SK-N-SH treated with all-trans-retinoic acid at 6 μM for 48 hours (cell line): ENCODE results near the gene NKD2.

ENCODE experiments used
- ATAC-seq: fragments of 200-7000 bp; cut with Tn5 transposase; 3 replicates; pipeline ENCODE4 v1.9.1; 2020; ENCODE audit warnings: mild to moderate bottlenecking, moderate library complexity
- ARNTL ChIP-seq: fragments of 450-650 bp; formaldehyde crosslinking; IDR thresholded peaks from 2 replicates; pipeline ENCODE4 v1.5.0; 2020; ENCODE audit warnings: low read depth, mild to moderate bottlenecking, moderate library complexity, borderline replicate concordance
- BACH2 ChIP-seq: fragments of 250-450 bp; sonication (Bioruptor Pico); IDR thresholded peaks from 2 replicates; pipeline ENCODE4 v1.9.0; 2021; ENCODE audit warnings: mild to moderate bottlenecking, borderline replicate concordance
- CREB5 ChIP-seq: fragments of 250-450 bp; sonication (Bioruptor Pico); IDR thresholded peaks from 2 replicates; pipeline ENCODE4 v1.5.1; 2020; ENCODE audit warnings: low read depth, mild to moderate bottlenecking, moderate library complexity
- CSDC2 ChIP-seq: fragments of 250-450 bp; sonication (Bioruptor Pico); IDR thresholded peaks from 2 replicates; pipeline ENCODE4 v1.5.0; 2020; ENCODE audit warnings: mild to moderate bottlenecking, moderate library complexity
- ESRRG ChIP-seq: fragments of 250-450 bp; sonication (Bioruptor Pico); IDR thresholded peaks from 2 replicates; pipeline ENCODE4 v1.6.1; 2021; ENCODE audit warnings: mild to moderate bottlenecking
- GLIS3 ChIP-seq: fragments of 250-450 bp; sonication (Bioruptor Pico); IDR thresholded peaks from 2 replicates; pipeline ENCODE4 v1.5.0; 2020; ENCODE audit warnings: mild to moderate bottlenecking, moderate library complexity
- ISL1 ChIP-seq: fragments of 250-450 bp; sonication (Bioruptor Pico); IDR thresholded peaks from 2 replicates; pipeline ENCODE4 v2.1.2; 2022; ENCODE audit warnings: mild to moderate bottlenecking, moderate library complexity
- PPARA ChIP-seq: fragments of 250-450 bp; sonication (Bioruptor Pico); IDR thresholded peaks from 2 replicates; pipeline ENCODE4 v1.5.0; 2020; ENCODE audit warnings: mild to moderate bottlenecking, borderline replicate concordance
- RARB ChIP-seq: fragments of 250-450 bp; sonication (Bioruptor Pico); IDR thresholded peaks from 2 replicates; pipeline ENCODE4 v1.8.0; 2021; ENCODE audit warnings: mild to moderate bottlenecking, moderate library complexity
- TCF4 ChIP-seq: fragments of 250-450 bp; sonication (Bioruptor Pico); IDR thresholded peaks from 2 replicates; pipeline ENCODE4 v1.8.0; 2021; ENCODE audit warnings: mild to moderate bottlenecking, moderate library complexity, borderline replicate concordance
- TOX ChIP-seq: fragments of 250-450 bp; sonication (Bioruptor Pico); IDR thresholded peaks from 2 replicates; pipeline ENCODE4 v1.8.0; 2021; ENCODE audit warnings: mild to moderate bottlenecking, moderate library complexity, borderline replicate concordance
- ZC3H10 ChIP-seq: fragments of 250-450 bp; sonication (Bioruptor Pico); IDR thresholded peaks from 2 replicates; pipeline ENCODE4 v1.5.1; 2021; ENCODE audit warnings: mild to moderate bottlenecking, moderate library complexity
- ZFP3 ChIP-seq: fragments of 250-450 bp; sonication (Bioruptor Pico); IDR thresholded peaks from 2 replicates; pipeline ENCODE4 v1.5.0; 2020; ENCODE audit warnings: mild to moderate bottlenecking, moderate library complexity
- ZFP30 ChIP-seq: fragments of 450-650 bp; formaldehyde crosslinking; IDR thresholded peaks from 2 replicates; pipeline ENCODE4 v1.5.0; 2022; ENCODE audit warnings: mild to moderate bottlenecking, moderate library complexity
- ZNF565 ChIP-seq: fragments of 450-650 bp; formaldehyde crosslinking; conservative IDR thresholded peaks from 2 replicates; pipeline ENCODE4 v1.5.0; 2020; ENCODE audit warnings: low read depth, mild to moderate bottlenecking, moderate library complexity
- ZNF70 ChIP-seq: fragments of 450-650 bp; formaldehyde crosslinking; IDR thresholded peaks from 2 replicates; pipeline ENCODE4 v1.5.0; 2020; ENCODE audit warnings: mild to moderate bottlenecking, moderate library complexity
- ZNF8 ChIP-seq: fragments of 450-650 bp; formaldehyde crosslinking; IDR thresholded peaks from 2 replicates; pipeline ENCODE4 v1.5.0; 2020; ENCODE audit warnings: mild to moderate bottlenecking, moderate library complexity
- TF ChIP-seq, protein P1 (sequence below): fragments of 250-450 bp; sonication (Bioruptor Pico); IDR thresholded peaks from 2 replicates; pipeline ENCODE4 v1.5.0; 2020; ENCODE audit warnings: mild to moderate bottlenecking, moderate library complexity
- TF ChIP-seq, protein P2 (sequence below): fragments of 250-450 bp; sonication (Bioruptor Pico); IDR thresholded peaks from 2 replicates; pipeline ENCODE4 v1.8.0; 2020; ENCODE audit warnings: mild to moderate bottlenecking, moderate library complexity, borderline replicate concordance
- TF ChIP-seq, protein P3 (sequence below): fragments of 250-450 bp; sonication (Bioruptor Pico); IDR thresholded peaks from 2 replicates; pipeline ENCODE4 v1.5.1; 2021; ENCODE audit warnings: mild to moderate bottlenecking, moderate library complexity
- TF ChIP-seq, protein P4 (sequence below): fragments of 250-450 bp; sonication (Bioruptor Pico); IDR thresholded peaks from 2 replicates; pipeline ENCODE4 v1.8.0; 2021; ENCODE audit warnings: low read depth, mild to moderate bottlenecking, moderate library complexity, borderline replicate concordance

The NKD2 gene

DNA sequence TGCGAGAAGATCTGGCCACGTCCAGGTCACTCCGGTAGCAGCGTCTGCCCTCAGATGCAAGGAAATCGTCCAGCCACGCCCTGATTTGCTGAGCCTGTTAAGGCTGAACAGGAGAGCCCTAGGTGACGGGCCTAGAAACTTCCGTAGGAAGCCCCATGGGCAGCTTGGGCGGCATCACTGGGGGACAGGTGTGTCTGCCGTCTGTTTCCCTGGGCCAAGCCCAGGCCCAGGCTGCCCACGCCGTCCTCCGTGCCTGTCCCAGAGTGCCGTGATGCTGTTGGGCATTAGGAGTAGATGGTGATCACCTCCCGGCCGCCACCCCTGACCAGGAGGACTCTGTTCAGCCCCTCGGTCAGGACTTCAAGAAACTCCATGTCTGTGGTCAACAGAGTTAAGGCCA, 43.5 kb downstream of the NKD2 start:
- no peak for ATAC-seq
- TF ChIP-seq ISL1 (no peak), BACH2 (CRISPR knock-in tag) (no peak), ZC3H10 (CRISPR knock-in tag) (no peak), TCF4 (CRISPR knock-in tag) (no peak), ZFP3 (CRISPR knock-in tag) (no peak), ZNF8 (CRISPR knock-in tag) (no peak), CREB5 (CRISPR knock-in tag) (no peak), ZNF565 (CRISPR knock-in tag) (no peak), ARNTL (no peak), PPARA (CRISPR knock-in tag) (no peak), ZFP30 (CRISPR knock-in tag) (no peak), GLIS3 (CRISPR knock-in tag) (no peak), RARB (CRISPR knock-in tag) (no peak)
- TF ChIP-seq, protein P1, sequence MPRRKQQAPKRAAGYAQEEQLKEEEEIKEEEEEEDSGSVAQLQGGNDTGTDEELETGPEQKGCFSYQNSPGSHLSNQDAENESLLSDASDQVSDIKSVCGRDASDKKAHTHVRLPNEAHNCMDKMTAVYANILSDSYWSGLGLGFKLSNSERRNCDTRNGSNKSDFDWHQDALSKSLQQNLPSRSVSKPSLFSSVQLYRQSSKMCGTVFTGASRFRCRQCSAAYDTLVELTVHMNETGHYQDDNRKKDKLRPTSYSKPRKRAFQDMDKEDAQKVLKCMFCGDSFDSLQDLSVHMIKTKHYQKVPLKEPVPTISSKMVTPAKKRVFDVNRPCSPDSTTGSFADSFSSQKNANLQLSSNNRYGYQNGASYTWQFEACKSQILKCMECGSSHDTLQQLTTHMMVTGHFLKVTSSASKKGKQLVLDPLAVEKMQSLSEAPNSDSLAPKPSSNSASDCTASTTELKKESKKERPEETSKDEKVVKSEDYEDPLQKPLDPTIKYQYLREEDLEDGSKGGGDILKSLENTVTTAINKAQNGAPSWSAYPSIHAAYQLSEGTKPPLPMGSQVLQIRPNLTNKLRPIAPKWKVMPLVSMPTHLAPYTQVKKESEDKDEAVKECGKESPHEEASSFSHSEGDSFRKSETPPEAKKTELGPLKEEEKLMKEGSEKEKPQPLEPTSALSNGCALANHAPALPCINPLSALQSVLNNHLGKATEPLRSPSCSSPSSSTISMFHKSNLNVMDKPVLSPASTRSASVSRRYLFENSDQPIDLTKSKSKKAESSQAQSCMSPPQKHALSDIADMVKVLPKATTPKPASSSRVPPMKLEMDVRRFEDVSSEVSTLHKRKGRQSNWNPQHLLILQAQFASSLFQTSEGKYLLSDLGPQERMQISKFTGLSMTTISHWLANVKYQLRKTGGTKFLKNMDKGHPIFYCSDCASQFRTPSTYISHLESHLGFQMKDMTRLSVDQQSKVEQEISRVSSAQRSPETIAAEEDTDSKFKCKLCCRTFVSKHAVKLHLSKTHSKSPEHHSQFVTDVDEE, result no peak

DNA sequence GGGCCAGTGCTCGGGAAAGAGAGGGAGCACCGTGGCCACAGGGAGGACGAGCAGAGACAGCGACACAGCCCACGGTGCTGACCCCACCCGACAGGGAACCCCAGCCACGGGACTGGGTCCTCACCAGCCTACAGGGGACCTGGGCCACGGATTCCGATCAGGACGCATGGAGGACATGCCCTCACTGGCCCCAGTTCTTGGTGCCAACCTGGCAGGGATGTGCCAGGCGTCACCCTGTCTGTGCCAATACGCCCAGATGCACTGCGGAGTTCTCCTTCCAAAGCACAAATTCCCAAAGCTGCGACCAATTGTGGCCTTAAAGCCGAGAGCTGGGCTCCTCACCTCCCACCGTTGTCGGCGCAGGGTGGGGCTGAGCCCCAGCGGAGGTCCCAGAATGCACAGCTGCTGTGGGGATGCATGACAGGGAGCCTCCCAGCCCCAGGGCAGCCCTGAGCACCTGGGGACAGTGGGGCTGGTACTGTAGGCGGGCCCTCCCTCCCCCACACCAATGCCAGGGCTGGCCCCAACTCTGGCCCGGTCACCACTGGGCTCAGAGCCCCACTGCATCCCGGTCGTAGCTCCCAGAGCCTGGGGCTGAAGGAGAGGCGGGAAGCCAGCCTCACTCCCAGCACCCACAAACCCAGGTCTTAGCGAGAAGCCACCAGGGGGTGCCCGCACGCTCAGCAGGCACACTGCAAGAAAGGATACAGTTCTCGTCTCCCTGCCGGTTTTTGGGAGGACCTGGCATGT, 44.2 kb downstream of the NKD2 start:
- ATAC-seq, result no peak
- TF ChIP-seq, protein P1, result no peak
- TF ChIP-seq GLIS3 (CRISPR knock-in tag) (no peak), ZC3H10 (CRISPR knock-in tag) (no peak), ESRRG (no peak), TOX (no peak), PPARA (CRISPR knock-in tag) (no peak), TCF4 (CRISPR knock-in tag) (no peak), ZFP30 (CRISPR knock-in tag) (no peak), ZFP3 (CRISPR knock-in tag) (no peak), ARNTL (no peak), ZNF8 (CRISPR knock-in tag) (no peak), CSDC2 (CRISPR knock-in tag) (no peak), ZNF70 (CRISPR knock-in tag) (no peak)
- TF ChIP-seq, protein P2, sequence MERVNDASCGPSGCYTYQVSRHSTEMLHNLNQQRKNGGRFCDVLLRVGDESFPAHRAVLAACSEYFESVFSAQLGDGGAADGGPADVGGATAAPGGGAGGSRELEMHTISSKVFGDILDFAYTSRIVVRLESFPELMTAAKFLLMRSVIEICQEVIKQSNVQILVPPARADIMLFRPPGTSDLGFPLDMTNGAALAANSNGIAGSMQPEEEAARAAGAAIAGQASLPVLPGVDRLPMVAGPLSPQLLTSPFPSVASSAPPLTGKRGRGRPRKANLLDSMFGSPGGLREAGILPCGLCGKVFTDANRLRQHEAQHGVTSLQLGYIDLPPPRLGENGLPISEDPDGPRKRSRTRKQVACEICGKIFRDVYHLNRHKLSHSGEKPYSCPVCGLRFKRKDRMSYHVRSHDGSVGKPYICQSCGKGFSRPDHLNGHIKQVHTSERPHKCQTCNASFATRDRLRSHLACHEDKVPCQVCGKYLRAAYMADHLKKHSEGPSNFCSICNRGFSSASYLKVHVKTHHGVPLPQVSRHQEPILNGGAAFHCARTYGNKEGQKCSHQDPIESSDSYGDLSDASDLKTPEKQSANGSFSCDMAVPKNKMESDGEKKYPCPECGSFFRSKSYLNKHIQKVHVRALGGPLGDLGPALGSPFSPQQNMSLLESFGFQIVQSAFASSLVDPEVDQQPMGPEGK (CRISPR knock-in tag), result no peak
- TF ChIP-seq, protein P3, sequence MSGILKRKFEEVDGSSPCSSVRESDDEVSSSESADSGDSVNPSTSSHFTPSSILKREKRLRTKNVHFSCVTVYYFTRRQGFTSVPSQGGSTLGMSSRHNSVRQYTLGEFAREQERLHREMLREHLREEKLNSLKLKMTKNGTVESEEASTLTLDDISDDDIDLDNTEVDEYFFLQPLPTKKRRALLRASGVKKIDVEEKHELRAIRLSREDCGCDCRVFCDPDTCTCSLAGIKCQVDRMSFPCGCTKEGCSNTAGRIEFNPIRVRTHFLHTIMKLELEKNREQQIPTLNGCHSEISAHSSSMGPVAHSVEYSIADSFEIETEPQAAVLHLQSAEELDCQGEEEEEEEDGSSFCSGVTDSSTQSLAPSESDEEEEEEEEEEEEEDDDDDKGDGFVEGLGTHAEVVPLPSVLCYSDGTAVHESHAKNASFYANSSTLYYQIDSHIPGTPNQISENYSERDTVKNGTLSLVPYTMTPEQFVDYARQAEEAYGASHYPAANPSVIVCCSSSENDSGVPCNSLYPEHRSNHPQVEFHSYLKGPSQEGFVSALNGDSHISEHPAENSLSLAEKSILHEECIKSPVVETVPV (CRISPR knock-in tag), result no peak
- TF ChIP-seq, protein P4, sequence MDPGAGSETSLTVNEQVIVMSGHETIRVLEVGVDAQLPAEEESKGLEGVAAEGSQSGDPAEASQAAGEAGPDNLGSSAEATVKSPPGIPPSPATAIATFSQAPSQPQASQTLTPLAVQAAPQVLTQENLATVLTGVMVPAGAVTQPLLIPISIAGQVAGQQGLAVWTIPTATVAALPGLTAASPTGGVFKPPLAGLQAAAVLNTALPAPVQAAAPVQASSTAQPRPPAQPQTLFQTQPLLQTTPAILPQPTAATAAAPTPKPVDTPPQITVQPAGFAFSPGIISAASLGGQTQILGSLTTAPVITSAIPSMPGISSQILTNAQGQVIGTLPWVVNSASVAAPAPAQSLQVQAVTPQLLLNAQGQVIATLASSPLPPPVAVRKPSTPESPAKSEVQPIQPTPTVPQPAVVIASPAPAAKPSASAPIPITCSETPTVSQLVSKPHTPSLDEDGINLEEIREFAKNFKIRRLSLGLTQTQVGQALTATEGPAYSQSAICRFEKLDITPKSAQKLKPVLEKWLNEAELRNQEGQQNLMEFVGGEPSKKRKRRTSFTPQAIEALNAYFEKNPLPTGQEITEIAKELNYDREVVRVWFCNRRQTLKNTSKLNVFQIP, result no peak
- TF ChIP-seq, all 23 proteins: peak for 0
